ENCODE measurements around the gene SEMA4B. TPM values are rescaled to one million over a fixed set of nuclear protein-coding genes. Genes with fewer than 3 reads are reported as not detected.
"Not testable (repeated sequence)": the region's sequence is repeated elsewhere in the genome, so short reads cannot be mapped to it uniquely, and the experiment has no call there.

SEMA4B gene
- polyA plus RNA-seq, 3 donors, result 4.7 to 39.1 (median 23.3) TPM

DNA sequence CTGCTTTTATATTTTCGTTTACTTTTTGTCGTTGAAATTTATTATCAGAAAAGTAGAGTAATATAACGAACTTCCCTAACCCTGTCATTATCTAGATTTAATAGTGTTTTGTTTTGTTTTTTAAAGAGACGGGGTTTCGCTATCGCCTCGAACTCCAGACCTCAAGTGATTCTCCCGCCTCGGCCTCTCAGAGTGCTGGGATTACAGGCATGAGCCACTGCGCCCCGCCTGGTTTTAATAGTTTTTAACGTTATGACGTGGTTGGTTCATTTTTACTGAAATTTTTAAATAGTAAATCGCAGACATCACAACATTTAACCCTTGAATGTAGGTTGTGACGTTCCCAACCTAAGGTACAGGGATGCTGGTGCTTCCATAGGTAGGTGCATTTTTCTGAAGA is 65.4 kb downstream of the SEMA4B start:
- H3K27ac ChIP-seq (ENCODE audit: low read depth, low read length), result peak overlapping the region; percentile 79
- 10 to 16% (median 14%) methylated on average over 15 of the region's 15 CpGs for WGBS, 3 donors

DNA sequence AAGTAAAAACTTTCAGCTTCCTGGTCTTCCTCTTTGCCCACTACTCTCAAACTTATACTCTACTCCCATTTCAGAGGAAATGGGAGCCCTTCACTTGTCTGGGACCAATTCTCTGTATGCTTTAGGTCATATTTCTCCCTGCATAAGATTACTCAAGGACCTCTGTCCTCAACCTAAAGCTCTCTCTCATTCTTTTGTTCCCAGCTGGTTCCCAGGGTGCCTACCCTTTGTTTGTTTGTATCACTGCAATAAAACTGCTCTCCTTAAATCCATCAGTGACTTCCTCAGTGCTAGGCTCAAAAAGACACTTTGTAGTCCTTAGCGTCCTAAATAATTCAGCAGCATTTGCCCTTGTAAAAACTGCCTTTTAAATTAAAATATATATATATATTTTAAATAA is 67.3 kb downstream of the SEMA4B start:
- no peak overlapping the region for H3K27ac ChIP-seq (ENCODE audit: low read depth, low read length)
- 45 to 72% (median 58%) methylated on average over 1 of the region's 1 CpG for WGBS, 3 donors

DNA sequence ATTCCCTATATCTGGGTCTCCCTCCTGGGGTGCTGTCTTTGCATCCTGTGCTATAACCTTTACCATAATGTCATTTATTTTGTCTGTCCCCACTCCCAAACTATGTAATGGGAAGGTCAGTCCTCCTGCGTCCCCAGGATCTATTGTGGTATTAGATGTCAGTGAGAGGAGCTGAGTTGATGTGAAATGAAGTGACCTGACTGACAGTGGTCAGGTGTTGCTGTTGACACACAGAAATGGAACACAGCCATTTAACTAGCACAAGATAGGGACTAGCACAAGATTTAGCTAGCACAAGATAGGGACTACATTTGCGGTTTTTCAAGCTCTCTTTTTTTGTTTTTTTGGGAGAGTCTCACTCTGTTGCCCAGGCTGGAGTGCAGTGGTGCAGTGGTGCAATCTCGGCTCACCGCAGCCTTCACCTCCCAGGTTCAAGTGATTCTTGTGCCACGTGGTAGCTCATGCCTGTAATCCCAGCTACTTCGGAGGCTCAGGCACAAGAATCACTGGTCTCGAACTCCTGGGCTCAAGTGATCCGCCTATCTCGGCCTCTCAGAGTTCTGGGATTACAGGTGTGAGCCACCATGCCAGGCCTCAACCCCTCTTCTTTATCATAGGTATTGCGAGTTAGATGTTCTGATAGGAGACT is 69.5 kb downstream of the SEMA4B start:
- H3K27ac ChIP-seq (ENCODE audit: low read depth, low read length), result no peak overlapping the region
- WGBS, 3 donors, result 83 to 92% (median 91%) methylated on average over 10 of the region's 10 CpGs

DNA sequence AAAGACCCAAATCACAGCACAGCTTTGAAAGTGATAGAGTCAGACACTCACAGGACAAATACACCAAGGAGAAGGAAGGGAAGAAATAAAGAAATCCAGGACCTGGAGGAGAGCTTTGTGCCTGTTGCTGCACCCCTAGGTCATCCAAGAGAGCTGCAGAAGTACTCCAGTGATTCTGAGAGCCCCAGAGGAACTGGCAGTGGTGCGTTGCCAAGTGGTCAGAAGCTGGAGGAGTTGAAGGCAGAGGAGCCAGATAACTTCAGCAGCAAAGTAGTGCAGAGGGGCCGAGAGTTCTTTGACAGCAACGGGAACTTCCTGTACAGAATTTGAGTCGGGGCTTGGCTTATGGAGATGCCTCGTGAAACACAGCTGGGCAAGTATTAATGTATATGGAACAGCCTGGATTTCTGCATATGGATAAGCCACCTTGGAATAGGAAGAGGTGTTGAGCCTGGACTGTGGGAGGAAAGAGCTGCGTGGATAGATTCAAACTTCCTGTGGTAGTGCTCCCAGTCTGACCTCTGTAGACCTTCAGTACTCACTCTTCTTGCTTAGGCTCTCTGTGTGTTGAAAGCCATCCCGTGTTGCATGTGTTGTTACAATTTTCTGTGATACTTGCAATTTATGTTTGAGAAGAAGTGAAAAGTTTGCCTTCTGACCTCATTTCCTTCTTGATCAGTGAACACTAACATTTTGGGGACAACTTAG is 70.5 kb downstream of the SEMA4B start:
- 55 to 72% (median 67%) methylated on average over 7 of the region's 7 CpGs for WGBS, 3 donors
- H3K27ac ChIP-seq (ENCODE audit: low read depth, low read length), result no peak overlapping the region

DNA sequence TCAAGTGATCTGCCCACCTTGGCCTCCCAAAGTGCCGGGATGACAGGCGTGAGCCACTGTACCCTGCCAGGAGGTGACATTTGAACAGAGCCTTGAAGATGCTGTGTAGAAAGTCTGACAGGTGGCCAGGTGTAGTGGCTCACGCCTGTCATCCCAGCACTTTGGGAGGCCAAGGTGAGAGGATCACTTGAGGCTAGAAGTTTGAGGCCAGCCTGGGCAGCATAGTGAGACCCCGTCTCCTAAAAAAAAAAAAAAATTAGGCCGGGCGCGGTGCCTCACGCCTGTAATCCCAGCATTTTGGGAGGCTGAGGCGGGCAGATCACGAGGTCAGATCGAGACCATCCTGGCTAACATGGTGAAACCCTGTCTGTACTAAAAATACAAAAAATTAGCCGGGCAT is 77.3 kb downstream of the SEMA4B start:
- not testable (repeated sequence) for H3K27ac ChIP-seq (ENCODE audit: low read depth, low read length)
- WGBS, 3 donors, result 95 to 99% (median 97%) methylated on average over 12 of the region's 12 CpGs

Other genes with a start within 250 kb of the SEMA4B start
- gene ZNF710, start 200.0 kb upstream of the SEMA4B start, polyA plus RNA-seq, result 10 to 100 TPM in 1 of 3 donors, 1 to 10 TPM in 2; 4.5 to 75.8 (median 4.9) TPM
- gene IDH2, start 98.9 kb upstream of the SEMA4B start, polyA plus RNA-seq, result 100 to 1,000 TPM in 1 of 3 donors, 10 to 100 TPM in 2; 26.3 to 144 (median 91.9) TPM
- 100 to 1,000 TPM; 105 to 188 (median 112) TPM for gene CIB1, start 32.6 kb downstream of the SEMA4B start, polyA plus RNA-seq
- 1 to 10 TPM; 2.6 to 3.7 (median 2.8) TPM for gene GDPGP1, start 32.9 kb downstream of the SEMA4B start, polyA plus RNA-seq
- under 1 TPM in 1 of 3 donors, not detected in 2; 0.08 TPM for gene TTLL13, start 48.2 kb downstream of the SEMA4B start, polyA plus RNA-seq
- 10 to 100 TPM; 25.0 to 91.9 (median 64.1) TPM for gene NGRN, start 64.3 kb downstream of the SEMA4B start, polyA plus RNA-seq
- 1 to 10 TPM in 1 of 3 donors, under 1 TPM in 1, not detected in 1; 0.24 to 1.1 TPM for gene ZNF774, start 151.0 kb downstream of the SEMA4B start, polyA plus RNA-seq
- 10 to 100 TPM; 43.6 to 75.2 (median 54.3) TPM for gene IQGAP1, start 186.9 kb downstream of the SEMA4B start, polyA plus RNA-seq

All from adipose tissue (tissue), 3 donors.